HepG2 (cell line): ENCODE results near the gene SLC12A5. TPM values are rescaled to one million over a fixed set of nuclear protein-coding genes. Genes with fewer than 3 reads are reported as not detected.
"Not testable (repeated sequence)": the region's sequence is repeated elsewhere in the genome, so short reads cannot be mapped to it uniquely, and the experiment has no call there.

Source experiments
- ATAC-seq: fragments of 200-7000 bp; cut with Tn5 transposase; 3 replicates; pipeline ENCODE4 v1.9.1; 2020; ENCODE audit warnings: mild to moderate bottlenecking, moderate library complexity
- BruUV-seq: library from RNA; stranded (reverse); fragments of 400-500 nt; replicated peaks from 2 replicates; lab custom pipeline; 2021; lab: Mats Ljungman, UMichigan
- CTCF ChIA-PET: fragments of 300-600 bp; formaldehyde crosslinking; extraction: SDS; loops from one replicate; lab custom pipeline; 2021; ENCODE audit warnings: low total read pairs, inconsistent platforms, low intra/inter-chr PET ratio; lab: Yijun Ruan, JAX
- POLR2A ChIA-PET: fragments of 350-600 bp; sonication (Branson Sonifier 250); formaldehyde crosslinking; loops from one replicate; lab custom pipeline; 2020; ENCODE audit warnings: antibody characterized with exemption, inconsistent platforms; lab: Yijun Ruan, JAX
- DNase-seq: peaks from one replicate; pipeline ENCODE4 v3.0.0-alpha.2; 2015; ENCODE audit warnings: low spot score
- FAIRE-seq: peaks from 3 replicates; lab custom pipeline; 2011; peaks lifted over from hg19 to GRCh38; lab: Jason Lieb, UNC
- H2AFZ ChIP-seq: one replicate; pipeline ENCODE4 v1.6.1; 2011; ENCODE audit warnings: low read length, inconsistent platforms
- H3K27ac ChIP-seq: fragments of 300-600 bp; 3 replicates; pipeline ENCODE4 v1.8.0; 2011; ENCODE audit warnings: mixed run types, mild to moderate bottlenecking, mixed read lengths, low read length, inconsistent platforms; ENCODE audit not compliant: insufficient read depth; ENCODE audit errors: extremely low read length
- H3K27me3 ChIP-seq, 2 experiments: fragments of 200-600 bp in 1 of 2; 2 replicates in 1 of 2; 3 replicates in 1 of 2; pipeline versions ENCODE4 v1.6.0 to v1.8.0; 2011; ENCODE audit warnings: low read length in 2 of 2, mild to moderate bottlenecking in 2 of 2, moderate library complexity in 2 of 2, inconsistent platforms in 1 of 2; ENCODE audit not compliant: insufficient read depth in 2 of 2, control insufficient read depth in 1 of 2
- H3K36me3 ChIP-seq, 2 experiments: fragments of 200-600 bp in 1 of 2; replicated peaks in 1 of 2; 2 replicates in 1 of 2; 3 replicates in 1 of 2; pipeline versions ENCODE4 v1.5.1 to v1.8.0; 2011; ENCODE audit warnings: low read length in 2 of 2, inconsistent platforms in 1 of 2; ENCODE audit not compliant: insufficient read depth in 2 of 2, control insufficient read depth in 1 of 2
- H3K4me1 ChIP-seq: 2 replicates; pipeline ENCODE4 v1.5.1; 2012; ENCODE audit warnings: low read length, inconsistent platforms; ENCODE audit not compliant: insufficient read depth
- H3K4me2 ChIP-seq: 2 replicates; pipeline ENCODE4 v1.6.0; 2011; ENCODE audit warnings: low read depth, low read length, inconsistent platforms
- H3K4me3 ChIP-seq, 3 experiments: fragments of 200-600 bp in 1 of 3; sonication (generic), shearing (Covaris generic) in 1 of 3; replicated peaks in 1 of 3; 2 replicates each; pipeline ENCODE4 v1.5.1; 2011 to 2016; ENCODE audit warnings: low read length in 3 of 3, inconsistent platforms in 2 of 3, low read depth in 2 of 3, mild to moderate bottlenecking in 2 of 3, control low read depth in 1 of 3, mixed read lengths in 1 of 3; ENCODE audit not compliant: insufficient read depth in 1 of 3
- H3K79me2 ChIP-seq: one replicate; pipeline ENCODE4 v1.6.1; 2011; ENCODE audit warnings: low read length, inconsistent platforms; ENCODE audit not compliant: insufficient read depth
- H3K9ac ChIP-seq: 2 replicates; pipeline ENCODE4 v1.6.0; 2011; ENCODE audit warnings: mild to moderate bottlenecking, low read depth, low read length, inconsistent platforms; ENCODE audit not compliant: insufficient read depth
- H3K9me3 ChIP-seq: 2 replicates; pipeline ENCODE4 v1.5.1; 2012; ENCODE audit warnings: mild to moderate bottlenecking, low read length
- H4K20me1 ChIP-seq: 2 replicates; pipeline ENCODE4 v1.6.0; 2011; ENCODE audit warnings: inconsistent platforms, mild to moderate bottlenecking, low read length, moderate library complexity; ENCODE audit not compliant: insufficient read depth
- SIX4 ChIP-seq: sonication (generic); formaldehyde crosslinking; IDR thresholded peaks from 2 replicates; pipeline ENCODE4 v1.4.0; 2020; ENCODE audit warnings: missing genetic modification reagents
- WGBS: methylation state at CpG from one replicate; pipeline ENCODE4 v1.1.6; 2017; ENCODE audit warnings: low lambda C conversion rate; 5-methylcytosine and 5-hydroxymethylcytosine counted together
- in situ Hi-C: cut with HindIII; loops from 2 replicates; pipeline ENCODE4 v1.10.0; 2017; ENCODE audit warnings: low pct_unique_long_range_greater_than_20kb; ENCODE audit not compliant: extremely low pct_ligation_motif_present
- intact Hi-C: fragments of 100-400 bp; cut with micrococcal nuclease; formaldehyde crosslinking; loops from one replicate; pipeline ENCODE4 v1.10.0; 2022; ENCODE audit not compliant: unreplicated experiment
- polyA plus RNA-seq, 8 experiments: library from polyadenylated mRNA; depleted of rRNA in 3 of 8; stranded (reverse) in 7 of 8; unstranded in 1 of 8; fragments of >200 nt; fragmentation: Illumina TruSeq in 4 of 8; extraction: Trizol in 4 of 8; gene quantifications; 2 replicates each; pipeline versions ENCODE4 v1.2.1 to v1.2.3, GENCODE V29; 2011 to 2016; ENCODE audit warnings: low read depth in 4 of 8, missing spikeins in 1 of 8, mixed read lengths in 1 of 8; ENCODE audit not compliant: insufficient read depth in 1 of 8
- total RNA-seq, 5 experiments: library from RNA; depleted of rRNA; stranded (reverse); fragments of >200 nt; fragmentation: Illumina TruSeq; extraction: Trizol; gene quantifications; 2 replicates each; pipeline ENCODE4 v1.2.3, GENCODE V29; 2016; ENCODE audit warnings: low read depth in 1 of 5
- TF ChIP-seq, protein P1 (sequence below): fragments of 450-650 bp; IDR thresholded peaks from 2 replicates; pipeline ENCODE4 v1.6.1; 2017

The SLC12A5 gene
- total and polyA plus RNA-seq, 2 of the 13 experiments (the other 11 are each of a cell fraction or from before 2014, with no cell fraction given): 4.3 to 5.4 TPM

GRCh38 chr20:45995495-45996097, 33.4 kb upstream of the SLC12A5 start:
- ATAC-seq, FAIRE-seq, H3K79me2 ChIP-seq, H3K27ac ChIP-seq, H3K9ac ChIP-seq, DNase-seq, H2AFZ ChIP-seq, POLR2A ChIA-PET, H3K36me3 ChIP-seq, CTCF ChIA-PET, H3K4me3 ChIP-seq, intact Hi-C loops, BruUV-seq, in situ Hi-C loops, H3K9me3 ChIP-seq, H3K4me2 ChIP-seq, H4K20me1 ChIP-seq: not testable (repeated sequence)
- TF ChIP-seq, protein P1, sequence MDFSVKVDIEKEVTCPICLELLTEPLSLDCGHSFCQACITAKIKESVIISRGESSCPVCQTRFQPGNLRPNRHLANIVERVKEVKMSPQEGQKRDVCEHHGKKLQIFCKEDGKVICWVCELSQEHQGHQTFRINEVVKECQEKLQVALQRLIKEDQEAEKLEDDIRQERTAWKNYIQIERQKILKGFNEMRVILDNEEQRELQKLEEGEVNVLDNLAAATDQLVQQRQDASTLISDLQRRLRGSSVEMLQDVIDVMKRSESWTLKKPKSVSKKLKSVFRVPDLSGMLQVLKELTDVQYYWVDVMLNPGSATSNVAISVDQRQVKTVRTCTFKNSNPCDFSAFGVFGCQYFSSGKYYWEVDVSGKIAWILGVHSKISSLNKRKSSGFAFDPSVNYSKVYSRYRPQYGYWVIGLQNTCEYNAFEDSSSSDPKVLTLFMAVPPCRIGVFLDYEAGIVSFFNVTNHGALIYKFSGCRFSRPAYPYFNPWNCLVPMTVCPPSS: 0 out of 2 replicates have a peak, but pooled peaks have one; percentile 48
- H3K4me1 ChIP-seq: peaks cover 13% of the 10 kb centered on the region
- WGBS: 43% methylated on average over 6 of the region's 6 CpGs
- H3K27me3 ChIP-seq: peaks cover 6 to 38% of the 10 kb centered on the region in 2 experiments

GRCh38 chr20:45997187-45997586, 31.8 kb upstream of the SLC12A5 start:
- H3K4me2 ChIP-seq: no peak overlapping the region
- POLR2A ChIA-PET: no interaction called here
- no peaks in the 10 kb centered on the region for H3K36me3 ChIP-seq
- H2AFZ ChIP-seq: no peak overlapping the region
- 0% methylated on average over 3 of the region's 3 CpGs for WGBS
- BruUV-seq: no TSS peak
- no peak for TF ChIP-seq SIX4 (CRISPR knock-in tag)
- TF ChIP-seq, all 625 proteins: peak for 0
- Histone ChIP-seq H3K27me3 (peaks cover 9 to 52% of the 10 kb centered on the region in 2 experiments), H3K9me3 (no peaks in the 10 kb centered on the region), H3K4me3 (no peak overlapping the region), H3K27ac (no peak overlapping the region), H3K9ac (no peak overlapping the region), H3K79me2 (no peaks in the 10 kb centered on the region), H4K20me1 (no peaks in the 10 kb centered on the region), H3K4me1 (peaks cover 13% of the 10 kb centered on the region)
- ATAC-seq: no peak
- no peak for FAIRE-seq
- CTCF ChIA-PET: no interaction called here
- intact Hi-C loops: no loop called here
- in situ Hi-C loops: no loop called here
- no peak for DNase-seq
